ENCODE results near the gene KAT8.

The KAT8 gene
- total RNA-seq, result 76.2 to 95.4 reads per million in 2 donors

DNA sequence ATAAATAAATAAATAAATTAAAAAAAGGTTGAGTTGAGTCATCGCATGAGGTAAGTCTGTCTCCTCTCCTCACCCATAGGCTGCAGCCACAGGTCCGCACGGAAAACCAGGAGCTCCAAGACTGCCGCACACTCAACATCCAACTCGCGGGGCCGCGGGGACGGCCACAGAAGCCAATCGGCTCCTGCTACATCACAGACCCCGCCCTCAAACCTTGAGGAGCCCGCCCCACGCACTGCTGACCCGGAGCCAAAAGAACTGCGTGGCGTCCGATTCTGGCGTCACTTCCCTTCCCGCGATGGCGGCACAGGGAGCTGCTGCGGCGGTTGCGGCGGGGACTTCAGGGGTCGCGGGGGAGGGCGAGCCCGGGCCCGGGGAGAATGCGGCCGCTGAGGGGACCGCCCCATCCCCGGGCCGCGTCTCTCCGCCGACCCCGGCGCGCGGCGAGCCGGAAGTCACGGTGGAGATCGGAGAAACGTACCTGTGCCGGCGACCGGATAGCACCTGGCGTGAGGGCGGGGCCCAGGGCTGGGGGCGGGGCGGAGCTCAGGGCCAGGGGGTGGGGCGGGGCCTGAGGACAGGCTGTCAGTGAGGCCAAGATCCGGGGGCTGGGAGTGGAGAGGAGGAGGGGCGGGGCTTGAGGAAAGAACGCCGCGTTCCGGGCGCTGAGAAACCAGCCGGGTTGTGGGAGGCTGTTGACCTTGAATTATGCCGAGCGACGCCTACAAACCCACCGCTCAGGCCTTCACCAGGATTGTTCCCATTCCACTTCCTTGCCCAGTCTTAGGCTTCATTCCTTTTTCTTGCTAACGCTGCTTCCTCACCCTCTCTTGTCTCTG lies at the start of gene KAT8:
Gene KAT8 (plus strand): TSS at position 281 of the 839 bp plus-strand sequence. CDS start 18 bp downstream, at position 299.
- peak; percentile 87 for DNase-seq

DNA sequence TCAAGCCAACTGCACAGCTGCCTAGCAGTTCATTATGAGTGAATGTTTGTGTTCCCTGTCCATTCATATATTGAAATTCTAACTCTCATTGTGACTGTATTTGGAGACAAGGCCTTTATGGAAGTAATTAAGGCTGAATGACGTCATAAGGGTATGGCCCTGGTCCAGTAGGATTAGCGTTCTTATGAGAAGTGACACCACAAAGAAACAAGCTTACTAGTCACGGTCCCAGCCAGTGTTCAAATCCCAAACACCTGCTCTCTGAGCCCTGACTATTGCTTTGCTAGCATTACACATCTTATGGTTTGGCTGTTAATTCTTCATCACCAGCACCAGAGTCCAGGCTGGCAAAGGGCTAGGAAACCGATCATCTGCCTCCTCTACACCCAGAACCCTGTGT lies 45.6 kb upstream of the KAT8 start:
- DNase-seq, result no peak

DNA sequence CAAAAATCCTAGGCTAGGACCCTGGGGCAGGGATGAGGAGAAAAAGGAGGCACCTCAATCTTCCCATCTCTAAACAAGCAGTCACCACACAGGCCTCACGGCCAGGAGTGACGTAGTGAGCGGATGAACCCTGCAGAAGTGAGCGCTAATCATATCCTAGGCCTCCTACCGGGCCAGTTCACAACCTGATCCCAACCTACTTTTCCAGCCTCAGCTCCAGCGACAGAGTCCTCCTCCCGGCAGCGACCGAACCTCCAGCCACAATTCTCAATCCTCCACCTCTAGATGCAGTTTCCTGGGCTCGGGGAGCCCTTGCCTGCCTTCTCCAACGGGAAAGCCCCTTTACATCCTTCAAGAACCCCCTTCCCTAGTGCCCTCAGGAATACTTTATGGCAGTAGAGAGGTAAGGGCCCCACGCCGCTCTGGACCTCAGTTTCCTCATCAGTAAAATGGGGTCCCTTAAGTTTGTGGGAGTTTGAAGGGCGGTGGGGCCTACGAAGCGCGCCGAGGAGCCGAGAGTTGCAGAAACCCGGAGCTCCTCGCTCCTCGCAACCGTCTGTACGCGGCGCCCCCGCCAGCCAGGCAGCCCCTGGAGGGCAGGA lies 44.8 kb upstream of the KAT8 start:
- no peak for DNase-seq

DNA sequence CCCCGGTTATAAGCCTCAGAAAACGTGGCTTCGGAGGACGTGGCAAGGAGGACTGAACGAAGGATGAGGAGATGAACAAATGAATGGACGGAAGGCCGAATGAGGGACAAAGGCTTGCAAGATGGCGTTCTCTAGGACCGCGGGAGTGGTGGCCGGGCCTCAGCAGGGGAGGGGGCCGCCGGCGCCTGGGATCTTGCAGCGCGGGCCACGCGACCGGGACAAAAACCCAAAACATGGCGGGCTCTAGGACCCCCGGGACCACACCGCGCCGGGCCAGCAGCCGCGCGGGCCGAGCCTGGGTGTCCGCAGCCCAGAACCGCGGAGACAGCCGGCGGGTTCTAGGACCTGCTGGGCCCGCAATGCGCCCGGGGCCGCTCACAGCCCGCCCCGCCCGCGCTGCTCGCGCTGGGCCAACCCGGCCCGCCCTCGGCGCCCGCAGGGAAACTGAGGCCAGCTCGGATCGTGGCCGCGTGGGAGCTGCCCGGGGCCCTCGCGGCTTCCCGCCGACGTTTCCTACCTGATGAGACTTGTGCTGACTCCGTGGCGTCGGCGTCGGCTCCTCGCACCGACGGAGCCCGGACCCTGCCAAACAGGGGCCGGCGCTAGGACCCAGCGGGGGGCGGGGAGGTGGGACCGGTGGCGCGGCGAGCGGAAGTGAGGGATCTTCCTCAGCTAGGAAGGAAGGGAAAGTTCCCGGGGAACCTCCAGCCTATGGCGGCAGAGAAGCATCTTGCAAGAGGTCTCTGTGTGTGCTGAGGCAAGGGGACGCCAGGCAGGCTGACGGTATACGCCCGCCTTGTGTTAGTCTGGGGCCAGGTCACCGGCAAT lies 44.1 kb upstream of the KAT8 start:
- DNase-seq, result peak; percentile 87

DNA sequence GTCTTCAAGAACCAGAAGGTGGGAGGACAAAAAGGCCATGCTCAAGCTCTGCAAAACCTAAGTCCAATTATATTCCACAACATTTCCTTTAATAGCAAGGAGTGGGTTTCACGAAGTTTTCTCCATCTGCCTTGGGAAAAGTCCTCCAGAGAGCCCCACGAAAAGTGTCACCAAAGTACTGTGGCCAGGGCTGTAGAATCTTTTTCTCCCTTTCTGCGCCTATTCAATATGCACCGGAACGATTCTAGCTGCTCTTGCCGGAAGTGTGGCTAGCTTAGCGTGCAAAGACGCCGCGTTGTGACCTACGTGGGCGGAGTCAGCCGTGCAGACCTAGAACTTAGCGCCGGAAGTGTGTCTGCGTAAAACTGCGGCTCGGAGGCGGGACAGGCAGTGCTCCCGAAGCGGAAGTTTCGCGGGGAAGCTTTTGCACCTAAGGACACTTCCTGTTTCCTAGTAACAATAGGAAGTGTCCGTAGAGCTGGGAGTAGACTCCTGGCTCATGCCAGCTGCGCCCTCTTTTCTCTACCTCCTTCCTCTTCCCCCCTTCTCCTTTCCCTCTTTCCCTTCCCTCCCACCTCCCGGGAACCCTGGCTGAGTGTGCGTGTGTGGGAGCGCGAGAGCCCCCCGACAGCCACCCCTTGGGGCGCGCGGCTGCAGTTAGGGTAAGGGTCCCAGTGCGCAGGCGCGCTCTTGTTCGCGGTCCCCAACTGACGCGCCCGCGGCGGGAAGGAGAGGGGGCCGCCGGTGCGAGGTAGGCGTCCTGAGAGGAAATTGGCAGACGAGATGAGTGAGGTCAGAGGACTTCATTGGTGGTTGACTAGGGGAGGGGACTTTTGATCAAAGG lies 43.3 kb upstream of the KAT8 start, which contains the start of the genes ZNF646 and ZNF668:
Gene ZNF646 (plus strand): TSS at position 453 of the 844 bp plus-strand sequence. CDS start 1,903 bp downstream, outside the sequence.
Gene ZNF668 (minus strand): TSS at position 271 of the 844 bp plus-strand sequence. CDS start 9,781 bp downstream, outside the sequence.
- DNase-seq, result peak; percentile 79

DNA sequence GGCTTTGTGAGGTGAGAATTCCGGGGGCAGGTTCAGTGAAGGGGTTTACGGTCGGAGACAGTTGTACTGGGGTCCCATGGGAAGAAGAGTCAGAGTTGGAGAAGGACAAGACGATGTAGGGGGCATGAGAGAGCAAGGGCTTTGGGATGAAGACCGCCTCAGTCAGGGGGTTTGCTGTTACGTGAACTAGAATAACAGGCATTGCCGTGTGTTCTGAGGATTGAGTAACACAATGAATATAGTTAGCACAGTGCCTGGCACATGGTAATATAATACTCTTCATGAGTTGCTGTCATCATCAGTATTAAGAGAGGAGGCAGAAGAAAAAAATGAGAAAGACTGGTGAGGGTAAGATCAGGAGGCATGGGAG lies 42.7 kb upstream of the KAT8 start:
- no peak for DNase-seq

DNA sequence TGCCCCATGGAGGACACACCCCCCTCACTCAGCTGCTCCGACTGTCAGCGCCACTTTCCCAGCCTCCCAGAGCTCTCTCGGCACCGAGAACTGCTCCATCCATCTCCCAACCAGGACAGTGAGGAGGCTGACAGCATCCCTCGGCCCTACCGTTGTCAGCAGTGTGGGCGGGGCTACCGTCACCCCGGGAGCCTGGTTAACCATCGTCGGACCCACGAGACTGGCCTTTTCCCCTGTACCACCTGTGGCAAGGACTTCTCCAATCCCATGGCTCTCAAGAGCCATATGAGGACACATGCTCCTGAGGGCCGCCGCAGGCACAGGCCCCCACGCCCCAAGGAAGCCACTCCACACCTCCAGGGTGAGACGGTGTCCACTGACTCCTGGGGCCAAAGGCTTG lies 41.1 kb upstream of the KAT8 start:
- DNase-seq, result no peak

DNA sequence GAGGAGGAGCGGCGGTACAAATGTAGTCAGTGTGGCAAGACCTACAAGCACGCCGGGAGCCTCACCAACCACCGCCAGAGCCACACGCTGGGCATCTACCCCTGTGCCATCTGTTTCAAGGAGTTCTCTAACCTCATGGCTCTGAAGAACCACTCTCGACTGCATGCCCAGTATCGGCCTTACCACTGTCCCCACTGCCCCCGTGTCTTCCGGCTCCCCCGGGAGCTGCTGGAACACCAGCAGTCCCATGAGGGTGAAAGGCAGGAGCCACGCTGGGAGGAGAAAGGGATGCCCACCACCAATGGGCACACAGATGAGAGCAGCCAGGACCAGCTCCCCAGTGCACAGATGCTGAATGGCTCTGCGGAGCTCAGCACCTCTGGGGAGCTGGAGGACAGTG lies 40.4 kb upstream of the KAT8 start:
- no peak for DNase-seq

DNA sequence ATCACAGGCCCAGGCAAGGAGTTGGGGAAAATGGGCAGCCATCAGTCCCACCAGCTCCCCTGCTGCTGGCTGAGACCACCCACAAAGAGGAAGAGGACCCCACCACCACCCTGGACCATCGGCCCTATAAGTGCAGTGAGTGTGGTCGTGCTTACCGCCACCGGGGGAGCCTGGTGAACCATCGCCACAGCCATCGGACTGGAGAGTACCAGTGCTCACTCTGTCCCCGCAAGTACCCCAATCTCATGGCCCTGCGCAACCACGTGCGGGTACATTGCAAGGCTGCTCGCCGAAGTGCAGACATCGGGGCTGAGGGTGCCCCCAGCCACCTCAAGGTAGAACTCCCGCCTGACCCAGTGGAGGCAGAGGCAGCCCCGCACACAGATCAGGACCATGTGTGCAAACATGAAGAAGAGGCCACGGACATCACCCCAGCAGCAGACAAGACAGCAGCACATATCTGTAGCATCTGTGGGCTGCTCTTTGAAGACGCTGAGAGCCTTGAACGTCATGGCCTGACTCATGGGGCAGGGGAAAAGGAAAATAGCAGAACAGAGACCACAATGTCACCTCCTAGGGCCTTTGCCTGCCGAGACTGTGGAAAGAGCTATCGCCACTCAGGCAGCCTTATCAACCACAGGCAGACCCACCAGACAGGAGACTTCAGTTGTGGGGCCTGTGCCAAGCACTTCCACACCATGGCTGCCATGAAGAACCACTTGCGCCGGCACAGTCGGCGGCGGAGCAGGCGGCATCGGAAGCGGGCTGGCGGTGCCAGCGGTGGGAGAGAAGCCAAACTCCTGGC lies 39.7 kb upstream of the KAT8 start:
- no peak for DNase-seq

DNA sequence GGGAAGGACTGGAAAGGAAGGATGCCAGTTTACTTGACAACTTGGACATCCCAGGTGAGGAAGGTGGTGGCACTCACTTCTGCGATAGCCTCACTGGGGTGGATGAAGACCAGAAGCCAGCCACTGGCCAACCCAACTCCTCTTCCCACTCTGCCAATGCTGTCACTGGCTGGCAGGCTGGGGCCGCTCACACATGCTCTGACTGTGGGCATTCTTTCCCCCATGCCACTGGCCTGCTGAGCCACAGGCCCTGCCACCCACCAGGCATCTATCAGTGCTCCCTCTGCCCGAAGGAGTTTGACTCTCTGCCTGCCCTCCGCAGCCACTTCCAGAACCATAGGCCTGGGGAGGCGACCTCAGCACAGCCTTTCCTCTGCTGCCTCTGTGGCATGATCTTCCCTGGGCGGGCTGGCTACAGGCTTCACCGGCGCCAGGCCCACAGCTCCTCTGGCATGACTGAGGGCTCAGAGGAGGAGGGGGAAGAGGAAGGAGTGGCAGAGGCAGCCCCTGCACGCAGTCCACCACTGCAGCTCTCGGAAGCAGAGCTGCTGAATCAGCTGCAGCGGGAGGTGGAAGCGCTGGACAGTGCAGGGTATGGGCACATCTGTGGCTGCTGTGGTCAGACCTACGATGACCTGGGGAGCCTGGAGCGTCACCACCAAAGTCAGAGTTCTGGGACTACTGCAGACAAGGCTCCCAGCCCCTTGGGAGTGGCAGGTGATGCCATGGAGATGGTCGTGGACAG lies 38.7 kb upstream of the KAT8 start:
- no peak for DNase-seq

DNA sequence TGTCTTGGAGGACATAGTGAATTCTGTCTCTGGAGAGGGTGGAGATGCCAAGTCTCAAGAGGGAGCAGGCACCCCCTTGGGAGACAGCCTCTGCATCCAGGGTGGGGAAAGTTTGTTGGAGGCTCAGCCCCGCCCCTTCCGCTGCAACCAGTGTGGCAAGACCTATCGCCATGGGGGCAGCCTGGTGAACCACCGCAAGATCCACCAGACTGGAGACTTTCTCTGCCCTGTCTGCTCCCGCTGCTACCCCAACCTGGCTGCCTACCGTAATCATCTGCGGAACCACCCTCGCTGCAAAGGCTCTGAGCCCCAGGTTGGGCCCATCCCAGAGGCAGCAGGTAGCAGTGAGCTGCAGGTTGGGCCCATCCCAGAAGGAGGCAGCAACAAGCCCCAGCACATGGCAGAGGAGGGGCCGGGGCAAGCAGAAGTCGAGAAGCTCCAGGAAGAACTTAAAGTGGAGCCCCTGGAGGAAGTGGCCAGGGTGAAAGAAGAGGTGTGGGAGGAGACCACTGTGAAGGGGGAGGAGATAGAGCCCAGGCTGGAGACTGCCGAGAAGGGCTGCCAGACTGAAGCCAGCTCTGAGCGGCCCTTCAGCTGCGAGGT lies 38.0 kb upstream of the KAT8 start:
- DNase-seq, result no peak

DNA sequence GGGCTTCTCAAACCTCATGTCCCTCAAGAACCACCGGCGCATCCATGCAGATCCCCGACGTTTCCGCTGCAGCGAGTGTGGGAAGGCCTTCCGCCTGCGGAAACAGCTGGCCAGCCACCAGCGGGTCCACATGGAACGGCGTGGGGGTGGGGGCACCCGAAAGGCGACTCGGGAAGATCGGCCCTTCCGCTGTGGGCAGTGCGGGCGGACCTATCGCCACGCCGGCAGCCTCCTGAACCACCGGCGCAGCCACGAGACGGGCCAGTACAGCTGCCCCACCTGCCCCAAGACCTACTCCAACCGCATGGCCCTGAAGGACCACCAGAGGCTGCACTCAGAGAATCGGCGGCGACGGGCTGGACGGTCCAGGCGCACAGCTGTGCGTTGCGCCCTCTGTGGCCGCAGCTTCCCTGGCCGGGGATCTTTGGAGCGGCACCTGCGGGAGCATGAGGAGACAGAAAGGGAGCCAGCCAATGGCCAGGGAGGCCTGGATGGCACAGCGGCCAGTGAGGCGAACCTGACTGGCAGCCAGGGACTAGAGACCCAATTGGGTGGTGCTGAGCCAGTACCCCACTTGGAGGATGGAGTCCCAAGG lies 37.3 kb upstream of the KAT8 start:
- DNase-seq, result no peak

DNA sequence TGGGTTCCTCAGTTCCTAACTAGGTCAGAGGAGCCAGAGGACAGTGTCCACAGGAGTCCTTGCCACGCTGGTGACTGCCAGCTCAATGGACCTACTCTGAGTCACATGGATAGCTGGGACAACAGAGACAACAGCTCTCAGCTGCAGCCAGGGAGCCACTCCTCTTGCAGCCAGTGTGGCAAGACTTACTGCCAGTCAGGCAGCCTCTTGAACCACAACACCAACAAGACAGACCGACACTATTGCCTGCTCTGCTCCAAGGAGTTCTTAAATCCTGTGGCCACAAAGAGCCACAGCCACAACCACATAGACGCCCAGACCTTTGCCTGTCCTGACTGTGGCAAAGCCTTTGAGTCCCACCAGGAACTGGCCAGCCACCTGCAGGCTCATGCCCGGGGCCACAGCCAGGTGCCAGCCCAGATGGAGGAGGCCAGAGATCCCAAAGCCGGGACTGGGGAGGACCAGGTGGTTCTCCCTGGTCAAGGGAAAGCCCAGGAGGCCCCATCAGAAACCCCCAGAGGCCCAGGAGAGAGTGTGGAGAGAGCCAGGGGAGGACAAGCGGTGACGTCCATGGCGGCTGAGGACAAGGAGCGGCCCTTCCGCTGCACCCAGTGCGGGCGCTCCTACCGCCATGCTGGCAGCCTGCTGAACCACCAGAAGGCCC lies 36.6 kb upstream of the KAT8 start:
- DNase-seq, result no peak

DNA sequence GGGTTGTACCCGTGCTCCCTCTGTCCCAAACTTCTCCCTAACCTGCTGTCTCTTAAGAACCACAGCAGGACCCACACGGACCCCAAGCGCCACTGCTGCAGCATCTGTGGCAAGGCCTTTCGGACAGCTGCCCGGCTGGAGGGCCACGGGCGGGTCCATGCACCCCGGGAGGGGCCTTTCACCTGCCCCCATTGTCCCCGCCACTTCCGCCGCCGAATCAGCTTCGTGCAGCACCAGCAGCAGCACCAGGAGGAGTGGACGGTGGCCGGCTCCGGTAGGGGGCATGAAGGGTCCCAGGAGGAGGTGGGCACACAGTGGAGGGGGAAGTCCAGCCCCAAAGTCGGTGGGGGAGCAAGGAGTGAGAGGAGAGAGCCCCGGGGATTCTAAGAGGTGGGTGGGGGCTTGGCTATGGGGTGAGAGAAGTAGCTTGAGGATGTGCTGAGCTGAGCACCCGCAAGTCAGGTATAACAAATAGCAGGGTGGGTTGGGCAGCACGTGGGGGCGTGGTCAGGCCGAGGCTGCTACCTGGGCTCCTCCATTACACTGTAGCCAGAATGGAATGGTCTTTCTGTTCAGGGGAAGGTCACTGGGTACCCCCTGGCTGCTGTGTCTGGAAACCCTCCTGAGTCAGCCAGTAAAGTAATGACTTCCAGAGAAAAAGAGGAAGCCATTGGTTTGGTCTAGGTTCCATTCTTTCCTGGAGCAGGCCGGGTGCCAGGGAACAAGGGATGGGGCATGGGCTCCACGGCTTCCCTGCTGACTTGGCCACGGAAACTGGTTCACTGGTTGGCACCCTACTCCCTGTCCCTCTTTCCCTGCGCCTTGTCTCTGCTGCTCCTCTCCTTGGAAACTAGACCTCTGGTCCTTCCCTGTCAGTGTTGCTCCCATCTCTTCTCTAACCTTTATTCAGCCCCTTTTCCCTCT lies 35.8 kb upstream of the KAT8 start:
- no peak for DNase-seq

DNA sequence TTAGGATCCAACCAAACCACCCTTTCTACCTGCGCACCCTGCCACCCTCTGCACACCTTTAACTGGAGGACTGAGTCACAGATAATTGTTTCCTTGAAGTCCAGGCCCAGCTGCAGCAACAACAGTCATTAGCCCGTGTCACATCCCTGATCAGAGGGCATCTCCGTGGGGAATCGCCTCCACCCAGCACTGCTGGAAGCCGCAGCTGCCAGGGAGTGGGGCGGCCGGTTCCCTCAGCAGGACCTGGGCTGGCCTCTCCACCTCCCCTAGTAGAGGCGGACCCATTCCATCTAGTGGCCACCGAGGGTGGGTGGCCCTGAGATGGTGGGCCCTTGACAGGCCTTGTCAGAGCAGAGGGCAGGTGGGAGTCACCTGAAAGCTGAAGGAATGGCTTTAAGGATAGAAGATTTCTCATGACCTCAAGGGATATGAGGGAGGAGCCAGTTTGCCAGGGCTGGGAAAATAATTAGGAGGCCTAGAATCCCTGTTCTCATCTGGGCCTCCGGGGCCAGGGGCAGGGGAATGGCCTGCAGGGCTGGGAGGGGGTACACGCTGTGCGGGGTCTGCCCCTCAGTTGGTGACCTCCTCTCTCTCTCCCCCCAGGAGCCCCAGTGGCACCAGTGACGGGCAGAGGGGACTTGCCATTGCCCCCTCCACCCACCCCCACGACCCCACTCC lies 35.0 kb upstream of the KAT8 start:
- no peak for DNase-seq

DNA sequence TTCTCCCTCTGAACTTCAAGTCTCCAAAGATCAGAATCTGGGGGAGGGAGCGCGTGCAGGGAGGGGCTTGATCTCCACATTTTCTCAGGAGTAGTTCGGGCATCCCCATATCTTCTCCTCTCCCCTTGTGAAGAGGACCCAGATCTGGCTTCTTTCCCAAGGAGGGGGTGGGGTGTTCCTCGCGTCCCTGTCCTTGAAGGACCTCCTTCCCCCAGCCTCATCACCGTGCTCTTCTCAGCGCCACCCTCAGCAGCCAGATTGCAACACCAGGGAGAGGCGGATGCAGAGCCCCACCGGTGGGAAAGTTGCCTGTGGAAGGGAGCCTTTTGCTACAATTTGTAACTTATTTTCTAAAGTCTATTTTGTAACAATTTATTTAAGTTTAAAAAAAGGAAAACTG lies 34.4 kb upstream of the KAT8 start:
- DNase-seq, result no peak

DNA sequence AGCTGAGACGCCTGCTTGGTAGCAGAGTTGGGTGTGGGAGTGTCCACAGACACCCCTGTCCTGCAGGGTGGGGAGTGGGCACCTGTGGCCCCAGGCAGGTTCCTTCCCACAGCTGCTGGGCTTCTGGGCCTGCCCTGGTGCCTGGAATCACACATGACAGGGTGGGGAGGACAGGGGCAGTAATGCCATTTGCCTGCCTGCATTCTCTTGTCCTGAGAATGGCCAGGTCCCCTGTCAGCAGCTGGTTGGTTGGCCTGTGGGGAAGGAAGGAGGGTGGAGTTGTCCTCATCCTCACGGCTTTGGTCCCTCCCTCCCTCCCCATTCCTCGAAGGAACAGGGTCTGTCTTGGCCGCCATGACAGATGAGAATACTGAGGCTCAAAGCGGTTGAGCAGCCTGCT lies 33.9 kb upstream of the KAT8 start:
- no peak for DNase-seq

DNA sequence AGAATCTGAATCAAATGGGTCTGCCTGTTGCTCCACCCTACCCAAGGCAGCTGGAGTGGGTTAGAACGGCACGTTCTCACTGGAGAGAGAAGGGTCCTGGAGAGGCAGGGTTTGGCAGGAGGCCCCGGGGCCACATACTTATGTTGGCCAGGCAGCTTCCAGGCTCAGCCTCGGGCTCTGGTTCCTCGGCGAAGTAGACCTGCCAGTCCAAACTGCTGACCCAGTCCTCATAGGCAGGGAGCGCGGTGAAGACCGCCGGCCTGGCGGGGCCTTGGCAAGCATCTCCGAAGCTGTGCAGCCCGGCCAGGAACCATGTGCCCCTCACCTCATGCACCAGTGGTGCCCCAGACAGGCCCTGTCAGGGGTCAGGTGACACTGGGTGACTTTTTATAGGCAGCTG lies 33.5 kb upstream of the KAT8 start:
- no peak for DNase-seq

Measured in activated gamma-delta T cell (primary cell).